Neural crest cell (in vitro differentiated cells): Measurements from ENCODE around the gene BCL2L13. TPM values are rescaled to one million over a fixed set of nuclear protein-coding genes. Genes with fewer than 3 reads are reported as not detected.

Experiments used
- DNase-seq: peaks from one replicate; pipeline ENCODE4 v3.0.0; 2021; ENCODE audit warnings: low read depth, mixed read lengths, low spot score
- H3K27ac Mint-ChIP-seq: one replicate; pipeline ENCODE4 v1.8.0; 2021; ENCODE audit warnings: mild to moderate bottlenecking, mixed read lengths; ENCODE audit not compliant: unreplicated experiment
- H3K27me3 Mint-ChIP-seq: 2 replicates; pipeline ENCODE4 v1.8.0; 2021; ENCODE audit warnings: low read depth, mild to moderate bottlenecking, mixed read lengths
- H3K36me3 Mint-ChIP-seq: 2 replicates; pipeline ENCODE4 v1.8.0; 2021; ENCODE audit warnings: low read depth, mild to moderate bottlenecking, mixed read lengths
- H3K4me1 Mint-ChIP-seq: 2 replicates; pipeline ENCODE4 v1.8.0; 2021; ENCODE audit warnings: mixed read lengths
- H3K4me3 Mint-ChIP-seq: one replicate; pipeline ENCODE4 v1.8.0; 2021; ENCODE audit warnings: mild to moderate bottlenecking, mixed read lengths
- H3K9me3 Mint-ChIP-seq: 2 replicates; pipeline ENCODE4 v1.8.0; 2021; ENCODE audit warnings: mixed read lengths
- CTCF ChIP-seq: fragments of 200-600 bp; sonication (generic); conservative IDR thresholded peaks from 2 replicates; pipeline ENCODE4 v1.5.0; 2021; ENCODE audit warnings: antibody characterized with exemption, mild to moderate bottlenecking
- total RNA-seq: library from RNA; stranded (reverse); gene quantifications from 2 replicates; pipeline ENCODE4 v1.2.1, GENCODE V29; 2021

Gene BCL2L13
- total RNA-seq, 1 donor from 2014 or later = 37.5 TPM

DNA sequence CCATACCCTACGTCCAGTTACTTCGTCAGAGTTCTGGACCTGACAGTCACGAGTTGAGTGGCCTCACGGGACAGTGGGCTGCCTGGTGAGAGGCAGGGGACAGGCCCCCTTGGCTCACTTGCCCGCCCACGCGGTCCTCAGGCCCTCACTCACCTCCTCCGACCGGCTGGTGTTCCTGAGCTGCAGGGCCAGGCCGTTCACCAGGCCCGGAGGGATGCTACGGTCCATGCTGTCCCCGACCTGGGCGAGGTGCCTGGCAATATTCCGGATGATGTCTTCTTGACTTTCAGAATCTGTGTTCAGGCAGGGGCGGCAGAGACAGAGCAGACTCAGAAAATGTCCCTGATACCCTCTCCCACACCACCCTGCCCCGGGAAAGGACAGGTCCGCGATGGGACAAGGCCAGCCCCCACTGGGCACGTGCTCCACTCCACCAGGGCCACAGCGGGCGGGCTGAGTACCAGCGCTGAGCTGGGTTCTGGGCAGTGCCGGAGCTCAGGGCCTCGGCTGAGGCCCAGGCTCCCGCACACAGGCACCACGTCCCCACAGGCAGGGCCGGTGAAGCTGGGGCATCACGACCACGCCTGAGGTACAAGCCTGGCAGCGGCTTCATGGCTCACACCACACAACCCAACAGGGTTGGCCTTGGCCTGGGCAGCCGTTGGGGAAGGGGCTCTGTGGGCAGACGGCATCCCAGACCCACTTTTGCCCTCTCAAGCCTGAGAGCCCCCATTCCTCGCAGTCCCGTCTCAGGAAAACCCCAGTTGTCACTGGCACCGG lies 100.8 kb downstream of the BCL2L13 start:
- no peak for TF ChIP-seq CTCF
- Mint-ChIP-seq H3K9me3 (no peaks in the 10 kb centered on the region), H3K27me3 (no peaks in the 10 kb centered on the region), H3K27ac (no peak overlapping the region), H3K36me3 (no peaks in the 10 kb centered on the region), H3K4me3 (no peak overlapping the region), H3K4me1 (no peaks in the 10 kb centered on the region)
- DNase-seq = no peak

DNA sequence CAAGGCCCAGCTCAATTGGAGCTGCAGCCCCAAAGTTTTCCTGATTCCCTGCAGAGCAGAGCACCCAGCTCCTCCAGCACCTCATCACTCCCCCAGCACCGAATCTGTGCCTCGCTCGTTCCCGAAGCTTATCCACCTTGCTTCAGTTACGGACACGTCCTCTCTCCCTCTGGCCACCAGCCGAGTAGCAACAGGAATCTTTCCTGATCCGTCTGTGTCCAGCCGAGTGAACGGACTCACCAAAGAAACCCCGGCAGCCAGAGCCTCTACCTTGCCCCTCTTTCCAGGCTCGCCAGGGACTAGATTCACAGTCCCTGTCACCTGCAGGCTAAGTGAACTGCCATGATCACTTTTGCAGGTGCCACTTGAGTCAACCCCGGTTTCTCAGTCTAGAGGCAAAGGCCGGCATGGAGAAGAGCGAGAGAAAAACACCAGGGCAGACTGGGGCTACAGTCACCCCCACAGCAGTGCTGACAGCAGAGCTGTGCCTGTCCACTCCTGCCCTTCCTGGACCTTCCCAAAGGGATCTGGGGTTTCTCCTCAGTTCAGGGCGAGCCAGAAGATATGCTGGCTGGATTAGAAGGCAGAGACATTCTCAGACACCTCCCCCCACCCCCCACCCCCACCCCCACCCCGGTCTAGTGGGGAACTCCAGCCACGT lies 103.4 kb downstream of the BCL2L13 start:
- no peaks in the 10 kb centered on the region for H3K9me3 Mint-ChIP-seq
- H3K4me1 Mint-ChIP-seq = no peaks in the 10 kb centered on the region
- no peak for TF ChIP-seq CTCF
- no peak for DNase-seq
- no peak overlapping the region for H3K27ac Mint-ChIP-seq
- no peaks in the 10 kb centered on the region for H3K36me3 Mint-ChIP-seq
- no peak overlapping the region for H3K4me3 Mint-ChIP-seq
- no peaks in the 10 kb centered on the region for H3K27me3 Mint-ChIP-seq

DNA sequence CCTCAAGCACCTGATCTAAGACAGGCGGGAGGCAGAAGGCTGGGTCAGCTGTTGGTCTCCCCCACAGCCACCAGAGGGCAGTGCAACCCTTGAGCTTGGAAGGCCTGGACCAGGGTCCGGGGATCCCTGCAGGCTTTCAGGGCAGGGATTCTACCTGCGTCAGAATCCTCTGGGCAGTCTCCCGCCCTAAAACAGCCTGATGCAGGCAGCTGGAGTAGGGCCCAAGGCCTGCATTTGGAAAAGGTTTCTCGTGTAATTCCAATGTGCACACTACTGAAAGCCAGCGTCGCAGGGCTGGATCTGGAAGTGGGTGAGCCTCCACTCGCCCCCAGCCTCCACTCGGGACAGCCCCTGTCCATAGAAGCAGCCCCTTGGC lies 104.0 kb downstream of the BCL2L13 start:
- no peak overlapping the region for H3K27ac Mint-ChIP-seq
- peak; percentile 84 for TF ChIP-seq CTCF
- no peaks in the 10 kb centered on the region for H3K36me3 Mint-ChIP-seq
- no peak overlapping the region for H3K4me3 Mint-ChIP-seq
- no peaks in the 10 kb centered on the region for H3K4me1 Mint-ChIP-seq
- no peaks in the 10 kb centered on the region for H3K9me3 Mint-ChIP-seq
- H3K27me3 Mint-ChIP-seq = no peaks in the 10 kb centered on the region
- peak; percentile 87 for DNase-seq

GRCh38 chr22:17743661-17744411 lies 105.3 kb downstream of the BCL2L13 start:
- no peak for DNase-seq

GRCh38 chr22:17744430-17744829 lies 105.9 kb downstream of the BCL2L13 start:
- Mint-ChIP-seq H3K36me3 (no peaks in the 10 kb centered on the region), H3K9me3 (no peaks in the 10 kb centered on the region), H3K4me3 (no peak overlapping the region), H3K4me1 (no peaks in the 10 kb centered on the region), H3K27ac (no peak overlapping the region), H3K27me3 (no peaks in the 10 kb centered on the region)
- TF ChIP-seq CTCF = no peak
- no peak for DNase-seq

More at GRCh38 chr22:17743661-17744411, 105.3 kb downstream of the BCL2L13 start:
- no peaks in the 10 kb centered on the region for H3K9me3 Mint-ChIP-seq
- H3K27me3 Mint-ChIP-seq = no peaks in the 10 kb centered on the region
- H3K4me3 Mint-ChIP-seq = no peak overlapping the region
- H3K36me3 Mint-ChIP-seq = no peaks in the 10 kb centered on the region
- no peak overlapping the region for H3K27ac Mint-ChIP-seq
- no peaks in the 10 kb centered on the region for H3K4me1 Mint-ChIP-seq
- no peak for TF ChIP-seq CTCF
